Keratinocyte (primary cell): ENCODE measurements around the gene NFATC2.

Source experiments
- EZH2 ChIP-seq: IDR thresholded peaks from one replicate; pipeline ENCODE4 v1.6.1; 2012; ENCODE audit warnings: inconsistent platforms, mild to moderate bottlenecking, low read length, moderate library complexity
- TF ChIP-seq, protein P1 (sequence below), 3 experiments: IDR thresholded peaks in 1 of 3; conservative IDR thresholded peaks in 1 of 3; optimal IDR thresholded peaks in 1 of 3; 2 replicates in 2 of 3; 3 replicates in 1 of 3; pipeline versions ENCODE3 to v1.5.1; 2011; ENCODE audit warnings: low read length in 3 of 3, mild to moderate bottlenecking in 3 of 3, moderate library complexity in 2 of 3, control low read depth in 1 of 3, inconsistent platforms in 1 of 3; ENCODE audit not compliant: insufficient read depth in 2 of 3; ENCODE audit errors: extremely low read depth in 1 of 3

DNA sequence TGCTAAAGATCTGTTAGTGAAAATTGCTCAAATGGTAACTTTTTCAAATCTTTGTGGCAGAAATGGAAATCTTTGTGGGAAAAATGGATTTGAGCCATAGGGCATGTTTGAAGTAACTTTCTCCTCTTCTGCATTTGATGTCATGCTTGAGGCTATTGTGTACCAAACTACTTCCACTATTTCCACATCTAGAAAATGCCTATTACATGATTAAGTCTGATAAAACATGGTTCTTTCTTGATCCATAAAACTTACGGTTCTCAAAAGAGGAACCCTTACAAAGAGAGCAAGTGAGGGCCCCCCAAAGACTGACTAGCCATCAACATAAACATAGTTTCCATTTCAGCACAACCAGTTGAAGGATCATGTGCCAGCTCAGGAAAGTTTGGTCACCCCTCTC is 150.6 kb downstream of the NFATC2 start:
- TF ChIP-seq, protein P1, sequence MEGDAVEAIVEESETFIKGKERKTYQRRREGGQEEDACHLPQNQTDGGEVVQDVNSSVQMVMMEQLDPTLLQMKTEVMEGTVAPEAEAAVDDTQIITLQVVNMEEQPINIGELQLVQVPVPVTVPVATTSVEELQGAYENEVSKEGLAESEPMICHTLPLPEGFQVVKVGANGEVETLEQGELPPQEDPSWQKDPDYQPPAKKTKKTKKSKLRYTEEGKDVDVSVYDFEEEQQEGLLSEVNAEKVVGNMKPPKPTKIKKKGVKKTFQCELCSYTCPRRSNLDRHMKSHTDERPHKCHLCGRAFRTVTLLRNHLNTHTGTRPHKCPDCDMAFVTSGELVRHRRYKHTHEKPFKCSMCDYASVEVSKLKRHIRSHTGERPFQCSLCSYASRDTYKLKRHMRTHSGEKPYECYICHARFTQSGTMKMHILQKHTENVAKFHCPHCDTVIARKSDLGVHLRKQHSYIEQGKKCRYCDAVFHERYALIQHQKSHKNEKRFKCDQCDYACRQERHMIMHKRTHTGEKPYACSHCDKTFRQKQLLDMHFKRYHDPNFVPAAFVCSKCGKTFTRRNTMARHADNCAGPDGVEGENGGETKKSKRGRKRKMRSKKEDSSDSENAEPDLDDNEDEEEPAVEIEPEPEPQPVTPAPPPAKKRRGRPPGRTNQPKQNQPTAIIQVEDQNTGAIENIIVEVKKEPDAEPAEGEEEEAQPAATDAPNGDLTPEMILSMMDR (optimal IDR thresholded peaks at IDR 0.05 in 1 of 3, IDR thresholded peaks at IDR 0.05 in 1 of 3, conservative IDR thresholded peaks at IDR 0.05 in 1 of 3; ENCODE audit: extremely low read depth in 1 of 3, insufficient read depth in 2 of 3, low read length in 3 of 3), result no peak
- no peak for TF ChIP-seq EZH2
